ENCODE data around the gene DIAPH2. TPM values are rescaled to one million over a fixed set of nuclear protein-coding genes. Genes with fewer than 3 reads are reported as not detected.

The DIAPH2 gene
- total RNA-seq, 1 donor from 2014 or later: 18.9 TPM

- Mint-ChIP-seq H3K36me3 (no peaks in the 10 kb centered on the region), H3K27ac (peak overlapping the region; percentile 8)
- no peak for TF ChIP-seq CTCF (conservative IDR thresholded peaks at IDR 0.05)
These were observed 425.1 kb downstream of the DIAPH2 start for GRCh38 chrX:97109730-97110129.

GRCh38 chrX:97117572-97117971 is 432.9 kb downstream of the DIAPH2 start:
- Mint-ChIP-seq H3K4me3 (no peak overlapping the region), H3K27me3 (no peaks in the 10 kb centered on the region), H3K4me1 (ENCODE audit: unreplicated experiment) (peaks cover 5% of the 10 kb centered on the region), H3K9me3 (peaks cover 14% of the 10 kb centered on the region), H3K27ac (no peak overlapping the region), H3K36me3 (peaks cover 18% of the 10 kb centered on the region)
- no peak for DNase-seq (ENCODE audit: extremely low spot score, unreplicated experiment)
- no peak for TF ChIP-seq CTCF (conservative IDR thresholded peaks at IDR 0.05)

More at GRCh38 chrX:97109730-97110129, 425.1 kb downstream of the DIAPH2 start:
- Mint-ChIP-seq H3K9me3 (no peaks in the 10 kb centered on the region), H3K4me3 (no peak overlapping the region), H3K4me1 (ENCODE audit: unreplicated experiment) (no peaks in the 10 kb centered on the region), H3K27me3 (no peaks in the 10 kb centered on the region)
- no peak for DNase-seq (ENCODE audit: extremely low spot score, unreplicated experiment)

DNA sequence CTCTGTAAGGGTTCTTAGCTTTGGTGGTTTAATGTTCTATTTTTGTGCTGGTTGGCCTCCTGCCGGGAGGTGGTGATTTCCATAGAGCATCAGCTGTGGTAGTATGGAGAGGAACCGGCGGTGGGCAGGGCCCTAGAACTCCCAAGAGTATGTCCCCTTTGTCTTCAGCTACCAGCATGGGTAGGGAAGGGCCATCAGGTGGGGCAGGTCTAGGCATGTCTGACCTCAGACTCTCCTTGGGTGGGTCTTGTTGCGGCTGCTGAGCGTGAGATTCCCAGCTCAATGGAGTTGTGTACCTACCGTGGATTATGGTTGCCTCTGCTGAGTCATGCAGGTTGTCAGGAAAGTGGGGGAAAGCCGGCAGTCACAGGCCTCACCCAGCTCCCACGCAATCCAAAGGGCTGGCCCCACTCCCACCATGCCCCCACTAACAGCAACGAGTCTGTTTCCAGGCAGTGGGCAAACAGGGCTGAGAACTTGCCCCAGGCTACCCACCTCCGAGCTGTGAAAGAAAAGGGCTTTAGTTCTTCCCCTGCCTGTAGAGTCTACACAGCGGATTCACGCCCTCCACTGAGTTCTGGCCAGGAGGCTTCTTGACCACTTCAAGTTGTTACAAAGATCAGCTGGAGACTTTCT is 434.9 kb downstream of the DIAPH2 start:
- Mint-ChIP-seq H3K4me1 (ENCODE audit: unreplicated experiment) (peaks cover 5% of the 10 kb centered on the region), H3K9me3 (peaks cover 14% of the 10 kb centered on the region), H3K27me3 (no peaks in the 10 kb centered on the region), H3K4me3 (no peak overlapping the region), H3K36me3 (peaks cover 19% of the 10 kb centered on the region), H3K27ac (peak overlapping the region; percentile 29)
- DNase-seq (ENCODE audit: extremely low spot score, unreplicated experiment): no peak
- TF ChIP-seq CTCF (conservative IDR thresholded peaks at IDR 0.05): no peak

- Mint-ChIP-seq H3K27ac (no peak overlapping the region), H3K27me3 (no peaks in the 10 kb centered on the region)
These were observed 438.4 kb downstream of the DIAPH2 start for GRCh38 chrX:97123001-97123400.

DNA sequence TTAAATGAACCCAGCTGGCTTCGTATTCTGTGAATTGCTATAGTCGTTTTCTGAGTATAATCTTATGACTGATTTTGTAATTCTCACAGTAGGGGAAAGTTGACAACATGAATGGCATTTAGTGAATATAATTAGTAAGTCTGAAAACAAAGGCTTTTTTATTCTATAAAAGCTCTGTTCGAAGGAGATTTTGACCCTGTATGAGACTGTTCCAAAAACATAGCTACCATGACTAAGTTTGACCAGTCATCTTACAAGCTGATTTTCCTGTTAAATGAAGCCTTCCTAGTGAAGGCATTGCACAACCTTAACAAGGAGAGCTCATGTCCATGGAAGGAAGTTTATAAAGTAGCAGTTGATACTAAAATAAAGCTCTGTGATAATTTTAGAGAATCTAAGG is 441.4 kb downstream of the DIAPH2 start:
- peaks cover 9% of the 10 kb centered on the region for H3K36me3 Mint-ChIP-seq
- H3K9me3 Mint-ChIP-seq: peaks cover 5% of the 10 kb centered on the region
- no peaks in the 10 kb centered on the region for H3K27me3 Mint-ChIP-seq
- peaks cover 4% of the 10 kb centered on the region for H3K4me1 Mint-ChIP-seq (ENCODE audit: unreplicated experiment)
- TF ChIP-seq CTCF (conservative IDR thresholded peaks at IDR 0.05): no peak
- no peak overlapping the region for H3K4me3 Mint-ChIP-seq
- no peak for DNase-seq (ENCODE audit: extremely low spot score, unreplicated experiment)
- no peak overlapping the region for H3K27ac Mint-ChIP-seq

More at GRCh38 chrX:97123001-97123400, 438.4 kb downstream of the DIAPH2 start:
- H3K4me3 Mint-ChIP-seq: no peak overlapping the region
- H3K36me3 Mint-ChIP-seq: peaks cover 19% of the 10 kb centered on the region
- H3K9me3 Mint-ChIP-seq: peaks cover 18% of the 10 kb centered on the region
- peaks cover 8% of the 10 kb centered on the region for H3K4me1 Mint-ChIP-seq (ENCODE audit: unreplicated experiment)
- DNase-seq (ENCODE audit: extremely low spot score, unreplicated experiment): no peak
- no peak for TF ChIP-seq CTCF (conservative IDR thresholded peaks at IDR 0.05)

Measured in type B pancreatic cell (in vitro differentiated cells).